Choroid plexus epithelial cell (primary cell): ENCODE data around the gene MLLT11.

Experiments
- DNase-seq: peaks from one replicate; pipeline ENCODE4 v3.0.0-alpha.2; 2010; ENCODE audit warnings: low read depth
- H3K4me3 ChIP-seq: 2 replicates; pipeline ENCODE4 v1.5.1; 2011; ENCODE audit warnings: low read depth, mild to moderate bottlenecking, control low read depth, low read length, moderate library complexity
- TF ChIP-seq, protein P1 (sequence below): conservative IDR thresholded peaks from 2 replicates; pipeline ENCODE4 v1.5.1; 2011; ENCODE audit warnings: low read depth, mild to moderate bottlenecking, control low read depth, inconsistent platforms, low read length, moderate library complexity

Gene MLLT11

DNA sequence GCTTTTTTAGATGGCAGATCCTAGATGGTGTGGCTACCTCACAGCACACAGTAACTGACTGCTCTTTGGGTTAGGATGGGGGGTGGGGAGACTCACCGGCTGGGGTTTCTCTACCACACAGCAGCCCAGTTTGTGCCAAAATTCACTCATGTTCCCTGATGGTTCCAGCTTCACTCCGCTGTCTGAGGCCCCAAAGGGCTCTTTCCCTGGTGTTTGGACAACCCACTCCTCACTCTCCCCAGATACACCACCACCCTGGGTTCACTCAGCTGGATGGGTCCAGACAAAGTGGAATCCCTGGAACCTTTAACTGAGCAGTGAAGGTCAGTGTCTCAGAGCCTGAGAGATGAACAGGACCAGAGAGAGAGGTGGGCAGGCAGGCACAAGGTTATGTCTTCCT, 4.6 kb upstream of the MLLT11 start:
- TF ChIP-seq, protein P1, sequence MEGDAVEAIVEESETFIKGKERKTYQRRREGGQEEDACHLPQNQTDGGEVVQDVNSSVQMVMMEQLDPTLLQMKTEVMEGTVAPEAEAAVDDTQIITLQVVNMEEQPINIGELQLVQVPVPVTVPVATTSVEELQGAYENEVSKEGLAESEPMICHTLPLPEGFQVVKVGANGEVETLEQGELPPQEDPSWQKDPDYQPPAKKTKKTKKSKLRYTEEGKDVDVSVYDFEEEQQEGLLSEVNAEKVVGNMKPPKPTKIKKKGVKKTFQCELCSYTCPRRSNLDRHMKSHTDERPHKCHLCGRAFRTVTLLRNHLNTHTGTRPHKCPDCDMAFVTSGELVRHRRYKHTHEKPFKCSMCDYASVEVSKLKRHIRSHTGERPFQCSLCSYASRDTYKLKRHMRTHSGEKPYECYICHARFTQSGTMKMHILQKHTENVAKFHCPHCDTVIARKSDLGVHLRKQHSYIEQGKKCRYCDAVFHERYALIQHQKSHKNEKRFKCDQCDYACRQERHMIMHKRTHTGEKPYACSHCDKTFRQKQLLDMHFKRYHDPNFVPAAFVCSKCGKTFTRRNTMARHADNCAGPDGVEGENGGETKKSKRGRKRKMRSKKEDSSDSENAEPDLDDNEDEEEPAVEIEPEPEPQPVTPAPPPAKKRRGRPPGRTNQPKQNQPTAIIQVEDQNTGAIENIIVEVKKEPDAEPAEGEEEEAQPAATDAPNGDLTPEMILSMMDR = no peak
- no peak overlapping the region for H3K4me3 ChIP-seq
- no peak for DNase-seq

DNA sequence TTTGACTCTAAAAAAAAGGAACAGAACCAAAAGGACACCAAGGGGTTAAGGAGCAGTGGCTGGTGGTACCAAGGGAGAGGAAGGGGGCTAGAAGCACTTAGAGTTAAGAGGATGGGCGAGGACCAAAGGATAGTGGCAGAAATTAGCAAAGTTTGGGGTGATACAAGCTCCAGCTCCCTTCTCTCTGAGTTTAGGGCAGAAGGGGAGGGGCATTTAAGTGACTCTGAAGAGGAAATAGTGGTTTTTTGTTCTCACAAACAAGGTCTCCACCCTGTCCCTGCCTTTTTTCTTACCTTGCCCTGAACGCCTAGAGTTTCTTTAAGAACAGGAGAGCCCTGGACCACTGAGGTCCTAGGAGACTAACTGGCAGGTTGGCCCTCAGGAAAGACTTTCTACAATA, 4.0 kb upstream of the MLLT11 start:
- DNase-seq = no peak

DNA sequence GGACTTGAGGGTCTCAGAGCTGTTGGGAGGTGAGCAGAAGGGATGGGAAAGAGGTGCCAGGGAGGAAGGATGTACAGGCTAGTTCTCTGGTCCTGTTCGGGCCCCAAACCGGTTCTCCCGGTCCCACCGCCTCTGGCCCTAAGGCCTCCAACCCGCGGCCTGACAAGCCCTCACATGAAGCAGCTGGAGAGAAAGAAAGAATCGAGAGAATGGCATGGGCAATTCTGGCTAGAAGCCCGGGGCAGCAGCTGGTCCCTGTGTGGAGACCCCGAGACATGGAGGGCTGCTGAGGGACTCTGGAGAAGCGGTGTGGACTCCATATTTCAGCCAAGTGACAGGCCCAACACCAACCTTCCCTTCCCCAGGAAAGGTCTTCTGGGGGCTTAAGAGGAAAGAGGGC, 1.5 kb upstream of the MLLT11 start:
- TF ChIP-seq, protein P1 = no peak
- H3K4me3 ChIP-seq = peak overlapping the region; percentile 97
- no peak for DNase-seq

More for the DNA sequence above, 4.0 kb upstream of the MLLT11 start:
- TF ChIP-seq, protein P1 = no peak
- H3K4me3 ChIP-seq = no peak overlapping the region

DNA sequence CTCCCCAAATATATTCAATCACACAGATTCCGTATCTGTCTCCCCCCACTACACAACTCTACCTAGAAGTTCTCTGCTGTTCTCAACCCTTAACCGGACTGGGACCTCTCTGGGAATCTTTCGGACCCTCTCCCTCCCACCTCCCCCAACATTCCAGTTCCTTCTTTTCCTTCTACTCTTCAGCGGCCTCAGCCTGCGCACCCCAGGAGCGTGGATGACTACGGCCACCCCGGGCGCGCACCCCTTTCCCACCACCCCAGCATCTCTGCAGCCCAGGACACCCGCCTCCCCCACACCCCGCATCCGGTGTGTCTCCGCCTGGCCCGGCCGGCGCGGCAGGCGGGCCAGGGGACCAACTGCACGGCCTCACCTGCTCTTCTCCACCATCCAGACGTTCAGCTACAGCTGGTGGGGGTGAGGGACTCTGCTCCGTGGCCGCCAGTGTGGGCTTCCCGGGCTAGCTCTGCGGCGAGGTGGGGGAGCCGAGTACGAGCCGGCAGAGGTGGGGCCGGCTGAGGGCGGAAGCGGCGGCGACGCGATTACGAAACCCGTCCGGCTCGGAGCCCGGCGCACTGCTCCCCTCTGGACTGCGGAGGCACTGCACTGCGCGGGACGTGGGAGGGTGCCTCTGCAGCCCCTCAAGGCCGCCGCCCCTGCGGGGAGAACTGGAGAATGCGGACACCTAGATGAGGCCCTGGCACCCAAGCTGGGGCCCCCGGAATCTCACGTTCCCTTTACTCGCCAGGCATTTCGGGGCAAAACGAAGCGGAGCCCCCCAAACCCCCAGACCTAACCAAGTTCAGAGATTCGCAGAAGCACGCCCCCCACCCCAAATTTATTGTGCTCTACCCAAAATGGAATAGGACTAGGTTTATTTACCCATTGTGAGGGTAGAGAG, 839 bp upstream of the MLLT11 start, which contains the start of gene CDC42SE1:
Gene CDC42SE1, minus strand, starts transcription at position 514 of the 898 bp plus-strand sequence. CDS start 3,892 bp downstream, outside the sequence.
- DNase-seq = peak; percentile 85
- H3K4me3 ChIP-seq = peak within 1 kb of the TSS; percentile 97
- TF ChIP-seq, protein P1 = peak; percentile 72

DNA sequence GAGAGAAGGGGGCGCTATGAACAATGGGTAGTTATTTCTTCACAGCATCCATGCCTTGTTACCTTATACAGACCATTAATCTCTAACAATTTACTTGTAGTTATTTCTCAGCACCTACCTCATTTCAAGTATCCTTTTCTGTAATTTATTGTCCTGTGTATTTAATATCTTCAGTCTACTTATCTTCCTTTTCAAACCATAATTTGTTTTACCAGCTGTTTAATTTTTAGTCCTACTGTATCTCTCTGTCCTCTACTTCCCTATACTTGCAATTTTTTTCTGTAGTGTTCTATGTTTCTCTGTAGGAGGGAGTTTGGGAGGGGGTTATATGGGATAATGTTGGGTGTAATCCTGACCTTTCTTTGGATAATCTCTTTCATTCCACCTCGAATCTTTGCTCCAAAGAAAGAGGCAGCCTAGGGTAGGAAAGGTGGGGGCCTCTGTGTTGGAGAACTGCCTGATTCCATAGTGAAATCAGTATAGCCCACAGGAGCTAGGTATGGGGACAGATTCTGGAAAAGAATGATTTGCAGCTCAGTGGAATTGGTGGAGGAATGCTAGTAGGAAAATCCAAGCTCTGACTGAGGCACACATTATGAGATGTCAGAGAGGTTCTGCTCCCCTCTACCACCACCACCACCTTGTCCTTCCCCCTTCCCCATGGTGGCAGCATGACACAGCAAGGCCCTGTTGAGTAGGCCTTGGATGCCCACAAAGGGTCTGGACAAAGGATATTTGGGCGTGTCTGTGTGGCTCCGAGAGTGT, 642 bp downstream of the MLLT11 start:
- DNase-seq = no peak
- H3K4me3 ChIP-seq = peak overlapping the region; percentile 97
- TF ChIP-seq, protein P1 = no peak

DNA sequence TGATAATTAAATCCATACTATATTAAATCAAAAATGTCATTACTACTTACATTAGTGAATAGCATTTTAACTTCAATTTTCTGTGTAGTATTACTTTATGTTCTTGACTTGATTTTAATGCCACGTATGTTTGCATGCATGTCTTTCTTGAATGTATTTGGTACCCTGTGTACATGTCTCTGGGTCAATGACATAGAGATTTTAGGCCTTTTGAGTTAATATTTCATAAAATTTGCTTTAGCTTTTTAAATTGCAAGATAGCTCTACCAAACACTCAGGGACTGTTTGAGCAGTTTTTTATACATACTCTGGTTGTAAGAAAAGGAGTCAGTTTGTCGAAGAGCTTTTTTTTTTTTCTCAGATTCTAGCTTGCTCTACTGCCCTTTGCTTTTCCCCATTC, 1.5 kb downstream of the MLLT11 start:
- TF ChIP-seq, protein P1 = no peak
- DNase-seq = no peak
- H3K4me3 ChIP-seq = peak overlapping the region; percentile 97
